IMR-90 (cell line): ENCODE measurements around the gene ZNRF3.
A peak's percentile ranks its signal among the peaks of the same experiment; 100 is the strongest.

Experiments used
- CTCF ChIP-seq: conservative IDR thresholded peaks from 2 replicates; pipeline ENCODE4 v1.5.1; 2012; ENCODE audit warnings: mild to moderate bottlenecking, low read depth, low read length, improper control_type of control experiment
- POLR2A ChIP-seq: IDR thresholded peaks from 2 replicates; pipeline ENCODE4 v1.6.1; 2012; ENCODE audit warnings: mild to moderate bottlenecking, low read depth, low read length

GRCh38 chr22:29040385-29041275 lies 157.3 kb downstream of the ZNRF3 start:
- peak; percentile 99 for TF ChIP-seq CTCF
- TF ChIP-seq POLR2A: peak; percentile 51; the same call in 1 of the 2 replicates
